ENCODE results near the gene ADGRG1. TPM values are rescaled to one million over a fixed set of nuclear protein-coding genes. Genes with fewer than 3 reads are reported as not detected.

The ADGRG1 gene
- polyA plus RNA-seq, 1 donor = 5.8 TPM

Other genes with a start within 250 kb of the ADGRG1 start
- not detected for gene CCL17, start 223.9 kb upstream of the ADGRG1 start, polyA plus RNA-seq (ENCODE audit: insufficient read length)
- gene CIAPIN1, start 181.2 kb upstream of the ADGRG1 start, polyA plus RNA-seq (ENCODE audit: insufficient read length) = 65.4 TPM
- gene COQ9, start 181.2 kb upstream of the ADGRG1 start, polyA plus RNA-seq (ENCODE audit: insufficient read length) = 76.5 TPM
- gene POLR2C, start 166.0 kb upstream of the ADGRG1 start, polyA plus RNA-seq (ENCODE audit: insufficient read length) = 44.2 TPM
- gene DOK4, start 142.1 kb upstream of the ADGRG1 start, polyA plus RNA-seq (ENCODE audit: insufficient read length) = 8.4 TPM
- gene CCDC102A, start 92.1 kb upstream of the ADGRG1 start, polyA plus RNA-seq (ENCODE audit: insufficient read length) = 12.2 TPM
- gene ADGRG5, start 86.0 kb upstream of the ADGRG1 start, polyA plus RNA-seq (ENCODE audit: insufficient read length) = 1.7 TPM
- 0.29 TPM for gene ADGRG3, start 39.7 kb downstream of the ADGRG1 start, polyA plus RNA-seq (ENCODE audit: insufficient read length)
- gene DRC7, start 66.2 kb downstream of the ADGRG1 start, polyA plus RNA-seq (ENCODE audit: insufficient read length) = 0.28 TPM
- gene KATNB1, start 107.1 kb downstream of the ADGRG1 start, polyA plus RNA-seq (ENCODE audit: insufficient read length) = 44.6 TPM
- gene KIFC3, start 173.9 kb downstream of the ADGRG1 start, polyA plus RNA-seq (ENCODE audit: insufficient read length) = 15.2 TPM

Measured in forelimb muscle (tissue), 1 donor.